Endodermal cell (in vitro differentiated cells): ENCODE results near the gene EIF2A. TPM values are rescaled to one million over a fixed set of nuclear protein-coding genes. Genes with fewer than 3 reads are reported as not detected.
"Not testable (repeated sequence)": the region's sequence is repeated elsewhere in the genome, so short reads cannot be mapped to it uniquely, and the experiment has no call there.

Experiments used
- DNase-seq: peaks from one replicate; pipeline ENCODE4 v3.0.0-alpha.2; 2017
- H3K27ac ChIP-seq: 2 replicates; pipeline ENCODE4 v1.5.1; 2013; ENCODE audit warnings: mild to moderate bottlenecking, low read depth, low read length, moderate library complexity
- H3K27me3 ChIP-seq: 2 replicates; pipeline ENCODE4 v1.6.1; 2013; ENCODE audit warnings: mild to moderate bottlenecking, low read length, moderate library complexity; ENCODE audit not compliant: insufficient read depth, control insufficient read depth, poor library complexity, severe bottlenecking
- H3K36me3 ChIP-seq: 2 replicates; pipeline ENCODE4 v1.7.0; 2013; ENCODE audit warnings: mild to moderate bottlenecking, low read length, moderate library complexity; ENCODE audit not compliant: control insufficient read depth, insufficient read depth
- H3K4me1 ChIP-seq: one replicate; pipeline ENCODE4 v1.7.0; 2013; ENCODE audit warnings: low read length; ENCODE audit not compliant: control insufficient read depth, insufficient read depth
- H3K4me3 ChIP-seq: 2 replicates; pipeline ENCODE4 v1.5.1; 2013; ENCODE audit warnings: mild to moderate bottlenecking, low read length, moderate library complexity
- H3K9ac ChIP-seq: 2 replicates; pipeline ENCODE4 v1.6.1; 2013; ENCODE audit warnings: mild to moderate bottlenecking, low read length, moderate library complexity; ENCODE audit not compliant: poor library complexity, severe bottlenecking; ENCODE audit errors: extremely low read depth
- H3K9me3 ChIP-seq: 2 replicates; pipeline ENCODE4 v1.6.1; 2013; ENCODE audit warnings: mild to moderate bottlenecking, low read length, moderate library complexity; ENCODE audit not compliant: control insufficient read depth
- H3K27ac Mint-ChIP-seq: 2 replicates; pipeline ENCODE4 v1.8.0; 2020; ENCODE audit warnings: mixed read lengths
- H3K27me3 Mint-ChIP-seq: 2 replicates; pipeline ENCODE4 v1.8.0; 2021; ENCODE audit warnings: mild to moderate bottlenecking, mixed read lengths; ENCODE audit not compliant: insufficient read depth
- H3K36me3 Mint-ChIP-seq: 2 replicates; pipeline ENCODE4 v1.8.0; 2020; ENCODE audit warnings: low read depth, mixed read lengths
- H3K4me1 Mint-ChIP-seq: 2 replicates; pipeline ENCODE4 v1.8.0; 2020; ENCODE audit warnings: mixed read lengths
- H3K4me3 Mint-ChIP-seq: 2 replicates; pipeline ENCODE4 v1.8.0; 2020; ENCODE audit warnings: mild to moderate bottlenecking, moderate library complexity, mixed read lengths
- H3K9me3 Mint-ChIP-seq: 2 replicates; pipeline ENCODE4 v1.8.0; 2020; ENCODE audit warnings: mild to moderate bottlenecking, mixed read lengths
- WGBS, 2 experiments: methylation state at CpG; one replicate each; pipeline versions ENCODE4 v1.1.5 to v1.1.7; 2013; ENCODE audit warnings: missing lambda C conversion rate in 2 of 2, mixed read lengths in 1 of 2; ENCODE audit not compliant: insufficient coverage in 1 of 2, insufficient read length in 1 of 2; 5-methylcytosine and 5-hydroxymethylcytosine counted together
- total RNA-seq, 2 donors: library from RNA; stranded (reverse); fragmentation: NEBNext Ultra II Directional in 1 of 2; extraction: Animal tissue kit (Norgen Biotek cat#: 25700) in 1 of 2; gene quantifications; 2 replicates in 1 of 2; 3 replicates in 1 of 2; pipeline ENCODE4 v1.2.1, GENCODE V29; 2021
- TF ChIP-seq, protein P1 (sequence below): fragments of 200-600 bp; sonication (generic); conservative IDR thresholded peaks from 2 replicates; pipeline ENCODE4 v1.5.0; 2021; ENCODE audit warnings: antibody characterized with exemption, mild to moderate bottlenecking

EIF2A gene
- total RNA-seq, 2 donors from 2014 or later = 63.5 to 63.7 TPM

- H3K9me3 ChIP-seq = no peaks in the 10 kb centered on the region
- Mint-ChIP-seq H3K9me3 (no peaks in the 10 kb centered on the region), H3K27ac (peak overlapping the region; percentile 97), H3K36me3 (peaks cover 2% of the 10 kb centered on the region), H3K4me1 (peaks cover 38% of the 10 kb centered on the region), H3K27me3 (no peaks in the 10 kb centered on the region), H3K4me3 (peak overlapping the region; percentile 94)
- peaks cover 11% of the 10 kb centered on the region for H3K4me1 ChIP-seq
- TF ChIP-seq, protein P1, sequence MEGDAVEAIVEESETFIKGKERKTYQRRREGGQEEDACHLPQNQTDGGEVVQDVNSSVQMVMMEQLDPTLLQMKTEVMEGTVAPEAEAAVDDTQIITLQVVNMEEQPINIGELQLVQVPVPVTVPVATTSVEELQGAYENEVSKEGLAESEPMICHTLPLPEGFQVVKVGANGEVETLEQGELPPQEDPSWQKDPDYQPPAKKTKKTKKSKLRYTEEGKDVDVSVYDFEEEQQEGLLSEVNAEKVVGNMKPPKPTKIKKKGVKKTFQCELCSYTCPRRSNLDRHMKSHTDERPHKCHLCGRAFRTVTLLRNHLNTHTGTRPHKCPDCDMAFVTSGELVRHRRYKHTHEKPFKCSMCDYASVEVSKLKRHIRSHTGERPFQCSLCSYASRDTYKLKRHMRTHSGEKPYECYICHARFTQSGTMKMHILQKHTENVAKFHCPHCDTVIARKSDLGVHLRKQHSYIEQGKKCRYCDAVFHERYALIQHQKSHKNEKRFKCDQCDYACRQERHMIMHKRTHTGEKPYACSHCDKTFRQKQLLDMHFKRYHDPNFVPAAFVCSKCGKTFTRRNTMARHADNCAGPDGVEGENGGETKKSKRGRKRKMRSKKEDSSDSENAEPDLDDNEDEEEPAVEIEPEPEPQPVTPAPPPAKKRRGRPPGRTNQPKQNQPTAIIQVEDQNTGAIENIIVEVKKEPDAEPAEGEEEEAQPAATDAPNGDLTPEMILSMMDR = no peak
- no peaks in the 10 kb centered on the region for H3K27me3 ChIP-seq
- peak; percentile 79 for DNase-seq
- H3K36me3 ChIP-seq = no peaks in the 10 kb centered on the region
- H3K27ac ChIP-seq = peak overlapping the region; percentile 55
- H3K4me3 ChIP-seq = peak overlapping the region; percentile 53
- peak overlapping the region; percentile 54 for H3K9ac ChIP-seq
- 0 to 38% methylated on average over 1 to 4 of the region's 4 CpGs for WGBS, 2 experiments
Measured at GRCh38 chr3:150599611-150600297, 53.2 kb downstream of the EIF2A start.

DNA sequence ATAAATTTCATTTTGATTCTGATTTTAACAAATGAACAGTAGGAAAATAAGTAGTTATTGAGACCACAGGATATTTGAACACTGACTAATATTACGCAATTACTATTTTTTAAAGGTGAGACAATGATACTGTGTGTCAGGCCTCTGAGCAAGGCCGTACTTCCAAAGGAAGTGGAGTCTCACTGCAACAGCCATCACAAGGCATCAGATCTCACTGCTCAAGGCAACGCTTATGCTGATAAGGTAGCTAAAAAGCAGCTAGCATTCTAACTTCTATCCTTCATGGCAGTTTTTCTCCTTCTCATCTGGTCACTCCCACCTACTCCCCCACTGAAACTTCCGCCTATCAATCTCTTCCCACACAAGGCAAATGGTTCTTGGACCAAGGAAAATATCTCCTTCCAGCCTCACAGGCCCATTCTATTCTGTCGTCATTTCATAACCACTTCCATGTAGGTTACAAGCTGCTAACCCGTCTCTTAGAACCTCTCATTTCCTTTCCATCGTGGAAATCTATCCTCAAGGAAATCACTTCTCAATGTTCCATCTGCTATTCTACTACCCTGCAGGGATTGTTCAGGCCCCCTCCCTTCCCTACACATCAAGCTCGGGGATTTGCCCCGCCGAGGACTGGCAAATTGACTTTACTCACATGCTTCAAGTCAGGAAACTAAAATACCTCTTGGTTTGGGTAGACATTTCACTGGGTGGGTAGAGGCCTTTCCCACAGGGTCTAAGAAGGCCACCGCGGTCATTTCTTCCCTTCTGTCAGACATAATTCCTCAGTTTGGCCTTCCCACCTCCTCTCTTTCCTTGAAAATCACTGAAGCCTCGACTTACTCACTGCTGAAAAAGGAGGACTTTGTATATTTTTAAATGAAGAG lies 54.3 kb downstream of the EIF2A start:
- H3K9me3 Mint-ChIP-seq, DNase-seq, H3K27me3 ChIP-seq, H3K27me3 Mint-ChIP-seq, H3K9ac ChIP-seq, H3K36me3 Mint-ChIP-seq, H3K27ac ChIP-seq, H3K9me3 ChIP-seq, H3K36me3 ChIP-seq: not testable (repeated sequence)
- peaks cover 42% of the 10 kb centered on the region for H3K4me1 Mint-ChIP-seq
- Histone ChIP-seq H3K4me1 (peaks cover 11% of the 10 kb centered on the region), H3K4me3 (peak overlapping the region; percentile 48)
- peak overlapping the region; percentile 97 for H3K27ac Mint-ChIP-seq
- H3K4me3 Mint-ChIP-seq = peak overlapping the region; percentile 94
- WGBS, 2 experiments = 84 to 94% methylated on average over 3 to 12 of the region's 13 CpGs

- TF ChIP-seq, protein P1 = no peak
- H3K27me3 Mint-ChIP-seq = no peaks in the 10 kb centered on the region
- H3K27ac Mint-ChIP-seq = peak overlapping the region; percentile 97
- DNase-seq = no peak
- Histone ChIP-seq H3K9me3 (no peaks in the 10 kb centered on the region), H3K4me1 (peaks cover 11% of the 10 kb centered on the region), H3K4me3 (peak overlapping the region; percentile 99), H3K9ac (peak overlapping the region; percentile 80), H3K27ac (peak overlapping the region; percentile 70), H3K36me3 (peaks cover 3% of the 10 kb centered on the region), H3K27me3 (no peaks in the 10 kb centered on the region)
- WGBS, 2 experiments = 33 to 38% methylated on average over 4 to 6 of the region's 6 CpGs
- no peaks in the 10 kb centered on the region for H3K9me3 Mint-ChIP-seq
- H3K36me3 Mint-ChIP-seq = peaks cover 16% of the 10 kb centered on the region
- H3K4me3 Mint-ChIP-seq = peak overlapping the region; percentile 94
- peaks cover 54% of the 10 kb centered on the region for H3K4me1 Mint-ChIP-seq
Measured at GRCh38 chr3:150602426-150603152, 56.0 kb downstream of the EIF2A start.
